ENCODE results near the gene POLR1D.
A peak's percentile ranks its signal among the peaks of the same experiment; 100 is the strongest.
"Not testable (repeated sequence)": the region's sequence is repeated elsewhere in the genome, so short reads cannot be mapped to it uniquely, and the experiment has no call there.

POLR1D gene

DNA sequence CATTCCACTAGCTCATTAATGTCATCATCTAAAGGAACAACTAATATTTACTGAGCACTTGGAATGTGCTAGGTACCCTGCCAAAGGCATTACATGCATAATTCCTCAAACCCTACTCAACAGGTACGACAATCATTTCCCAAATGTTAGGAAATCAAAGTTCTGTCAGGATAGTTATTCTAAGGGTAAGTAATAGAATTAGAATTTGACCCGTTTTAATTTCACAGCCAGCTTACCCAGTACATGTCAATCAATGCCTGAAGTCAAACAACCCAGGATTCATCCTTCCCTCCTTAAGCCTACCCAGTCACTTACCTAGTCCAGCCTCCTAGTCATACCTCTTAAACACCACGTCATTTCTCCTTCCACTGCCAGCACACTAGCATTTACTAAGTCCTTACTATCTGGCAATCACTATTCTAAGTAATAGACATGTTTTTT is 3.8 kb upstream of the POLR1D start:
- no peak for DNase-seq (ENCODE audit: low spot score)

- DNase-seq (ENCODE audit: low spot score): no peak
Observed at GRCh38 chr13:27619093-27619727, 2.5 kb upstream of the POLR1D start.

GRCh38 chr13:27619728-27620376 is 1.8 kb upstream of the POLR1D start:
- peak; percentile 50 for DNase-seq (ENCODE audit: low spot score)

GRCh38 chr13:27620377-27621115 is 1.1 kb upstream of the POLR1D start, which contains the start of gene LNX2:
LNX2 (minus strand) TSS chr13:27620529; CDS start chr13:27581703, 38,826 bp downstream.
- peak; percentile 95 for DNase-seq (ENCODE audit: low spot score)

- peak; percentile 30 for DNase-seq (ENCODE audit: low spot score)
Observed at GRCh38 chr13:27621116-27621365, 651 bp upstream of the POLR1D start.

- DNase-seq (ENCODE audit: low spot score): peak; percentile 41
Observed at GRCh38 chr13:27622102-27622820, 569 bp downstream of the POLR1D start.

DNA sequence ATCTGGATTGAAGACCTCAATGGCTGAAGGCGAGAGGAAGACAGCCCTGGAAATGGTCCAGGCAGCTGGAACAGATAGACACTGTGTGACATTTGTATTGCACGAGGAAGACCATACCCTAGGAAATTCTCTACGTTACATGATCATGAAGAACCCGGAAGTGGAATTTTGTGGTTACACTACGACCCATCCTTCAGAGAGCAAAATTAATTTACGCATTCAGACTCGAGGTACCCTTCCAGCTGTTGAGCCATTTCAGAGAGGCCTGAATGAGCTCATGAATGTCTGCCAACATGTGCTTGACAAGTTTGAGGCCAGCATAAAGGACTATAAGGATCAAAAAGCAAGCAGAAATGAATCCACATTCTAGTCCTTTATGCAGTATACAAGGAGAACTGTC is 1.2 kb downstream of the POLR1D start:
- DNase-seq (ENCODE audit: low spot score): no peak

DNA sequence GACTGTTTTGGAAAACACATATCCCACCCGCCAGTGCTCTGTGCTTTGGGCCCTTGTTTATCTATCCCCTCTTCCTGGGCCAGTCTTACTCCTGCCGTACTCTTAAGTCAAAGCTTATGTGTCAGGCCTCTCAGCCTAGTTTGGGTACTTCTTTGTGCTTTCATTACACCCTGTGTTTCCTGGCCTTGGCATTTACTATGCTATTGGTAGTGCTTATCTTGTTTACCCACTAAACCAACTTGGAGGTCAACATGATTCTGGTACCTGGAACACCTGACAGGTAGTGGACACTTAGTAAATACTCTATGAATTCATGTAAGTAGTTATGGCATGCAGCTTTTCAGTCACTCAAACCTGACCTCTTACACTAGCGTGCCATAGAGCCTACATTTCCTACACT is 2.4 kb downstream of the POLR1D start:
- DNase-seq (ENCODE audit: low spot score): no peak

GRCh38 chr13:27625839-27626238 is 4.1 kb downstream of the POLR1D start:
- DNase-seq (ENCODE audit: low spot score): no peak

DNA sequence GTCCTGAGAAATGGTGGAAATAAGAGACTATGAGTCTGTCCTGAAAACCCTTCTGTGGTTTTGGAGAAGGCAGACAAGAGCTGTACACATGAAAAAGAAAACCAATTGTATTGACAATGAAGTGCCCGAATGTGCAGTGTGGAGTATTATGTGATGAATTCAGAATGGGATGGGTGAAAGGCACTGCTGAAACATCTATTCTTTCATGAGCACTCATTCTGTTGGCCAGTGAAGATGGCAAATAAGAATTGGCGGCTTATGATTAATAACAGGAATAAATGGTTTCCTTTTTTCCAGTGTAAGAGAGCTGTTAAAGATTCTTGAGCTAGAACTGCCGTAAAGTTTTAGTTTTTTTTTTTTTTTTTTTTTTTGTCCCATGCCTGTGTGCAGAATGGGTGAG is 5.7 kb downstream of the POLR1D start:
- DNase-seq (ENCODE audit: low spot score): no peak

GRCh38 chr13:27628081-27628480 is 6.4 kb downstream of the POLR1D start:
- DNase-seq (ENCODE audit: low spot score): no peak

DNA sequence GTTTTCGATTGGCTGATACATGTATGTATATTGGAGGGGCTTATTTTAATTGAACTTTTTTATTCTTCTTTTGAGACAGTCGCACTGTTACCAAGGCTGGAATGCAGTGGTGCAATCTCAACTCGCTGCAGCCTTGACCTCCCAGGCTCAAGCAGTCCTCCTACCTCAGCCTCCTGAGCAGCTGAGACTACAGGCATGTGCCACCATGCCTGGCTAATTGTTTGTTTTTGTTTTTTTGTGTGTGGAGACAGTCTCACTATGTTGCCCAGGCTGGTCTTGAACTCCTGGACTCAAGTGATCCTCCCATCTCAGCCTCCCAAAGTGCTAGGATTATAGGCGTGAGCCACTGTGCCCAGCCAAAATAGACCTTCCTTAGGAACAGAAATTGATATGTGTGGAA is 7.1 kb downstream of the POLR1D start:
- DNase-seq (ENCODE audit: low spot score): not testable (repeated sequence)

GRCh38 chr13:27631156-27631555 is 9.5 kb downstream of the POLR1D start:
- DNase-seq (ENCODE audit: low spot score): no peak

DNA sequence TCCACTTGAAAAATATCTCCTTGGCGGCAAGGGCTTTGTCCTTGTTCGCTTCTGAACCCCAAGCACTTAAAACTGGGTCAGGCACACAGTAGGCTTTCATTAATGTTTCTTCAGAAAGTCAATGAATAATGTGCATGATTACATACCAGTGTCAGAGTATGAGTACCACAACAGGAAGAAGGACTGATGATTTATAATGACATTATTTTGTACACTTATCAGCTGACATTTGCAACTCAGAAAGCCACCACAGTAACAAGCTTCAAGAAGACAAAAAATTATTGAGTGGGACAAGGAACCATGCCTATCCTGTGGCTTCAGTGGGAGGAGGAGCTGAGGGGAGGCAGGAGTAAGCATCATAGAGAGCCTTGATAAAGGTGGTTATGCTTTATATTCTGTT is 10.0 kb downstream of the POLR1D start:
- no peak for DNase-seq (ENCODE audit: low spot score)

DNA sequence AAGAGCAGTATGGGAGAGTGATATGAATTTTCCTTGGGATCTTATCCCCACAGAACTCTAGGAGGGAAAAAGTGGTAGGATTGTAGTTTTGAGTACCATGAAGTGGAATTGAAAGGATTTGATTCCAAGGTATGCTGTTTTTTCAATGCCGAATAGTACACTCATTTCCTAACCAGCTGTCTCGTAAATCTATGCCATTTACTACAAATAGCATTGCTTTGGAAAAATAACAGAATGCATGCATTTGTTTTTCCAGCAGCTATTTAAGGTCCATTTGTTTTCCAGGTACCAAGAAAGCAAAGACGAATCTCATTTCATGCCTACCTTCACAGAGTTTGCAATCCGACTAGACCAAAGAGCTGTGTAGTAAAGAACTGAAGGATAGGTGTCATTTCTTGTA is 10.5 kb downstream of the POLR1D start:
- DNase-seq (ENCODE audit: low spot score): no peak

DNA sequence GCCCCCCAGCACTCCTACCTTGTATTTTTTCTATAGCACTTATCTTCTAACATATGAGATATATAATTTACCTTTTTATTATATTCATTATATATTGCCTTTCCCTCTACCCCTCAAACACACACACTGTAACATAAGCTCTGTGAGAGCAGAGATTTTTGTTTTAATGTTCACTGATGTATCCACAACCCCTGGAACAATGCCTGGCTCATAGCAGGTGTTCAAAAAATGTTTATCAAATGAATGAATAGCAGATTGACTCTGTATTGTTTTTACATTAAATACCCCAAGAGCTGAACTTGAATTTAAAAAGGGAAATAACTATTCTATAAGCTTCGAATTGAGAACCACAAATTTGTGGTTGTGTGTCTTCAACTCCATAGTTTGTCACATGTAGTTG is 11.0 kb downstream of the POLR1D start:
- DNase-seq (ENCODE audit: low spot score): no peak

GRCh38 chr13:27634231-27634630 is 12.5 kb downstream of the POLR1D start:
- DNase-seq (ENCODE audit: low spot score): no peak

- DNase-seq (ENCODE audit: low spot score): no peak
Observed at GRCh38 chr13:27634791-27635190, 13.1 kb downstream of the POLR1D start.

GRCh38 chr13:27635266-27635665 is 13.6 kb downstream of the POLR1D start:
- DNase-seq (ENCODE audit: low spot score): no peak

DNA sequence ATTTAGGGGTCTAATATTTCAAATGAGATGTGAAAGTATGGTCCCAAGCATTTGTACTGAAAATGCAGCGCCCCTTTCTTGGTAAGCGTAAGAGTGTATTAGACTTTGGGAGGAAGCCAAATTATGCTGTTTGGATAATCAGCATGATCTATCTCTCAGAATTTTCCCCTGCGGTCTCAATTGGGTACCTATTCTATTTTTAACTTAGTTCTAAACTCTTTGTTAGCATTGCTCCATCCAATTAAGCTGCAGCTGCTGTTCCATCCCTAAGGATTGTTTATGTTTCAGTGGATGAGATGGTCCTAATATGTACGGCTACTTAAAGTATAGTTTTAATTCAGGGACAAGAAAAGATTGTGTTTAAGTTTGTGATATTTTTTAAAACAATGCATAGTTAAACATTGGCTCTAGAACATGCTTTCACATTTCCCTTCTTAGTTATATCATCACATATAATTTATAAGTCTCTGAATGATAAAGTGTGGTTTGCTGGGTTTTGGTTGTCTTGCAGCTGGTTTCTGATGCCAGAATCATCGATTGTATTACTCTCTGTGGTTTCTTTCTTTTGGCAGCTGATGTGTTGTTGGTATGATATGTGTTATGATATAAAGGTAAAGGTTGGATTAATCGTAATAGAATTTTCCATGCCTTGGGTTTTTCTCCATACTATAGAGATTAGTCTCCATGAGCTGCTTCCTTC is 15.0 kb downstream of the POLR1D start:
- DNase-seq (ENCODE audit: low spot score): no peak

DNA sequence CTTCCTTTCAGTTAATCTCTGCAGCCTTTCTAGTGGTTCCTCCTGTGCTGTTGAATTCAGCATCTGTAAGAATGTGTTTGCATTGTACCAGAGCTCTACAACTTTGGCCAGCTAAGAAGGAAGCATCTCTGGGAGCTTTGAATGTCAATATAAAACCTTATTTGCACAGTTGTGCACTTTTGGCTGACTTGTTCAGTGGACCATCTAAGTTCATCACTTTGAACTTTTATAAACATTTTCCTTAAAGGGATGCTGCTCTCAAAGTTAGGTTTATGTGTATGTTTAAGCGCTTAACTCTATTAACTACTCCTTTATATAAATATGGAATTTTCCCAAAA is 15.6 kb downstream of the POLR1D start:
- no peak for DNase-seq (ENCODE audit: low spot score)

DNA sequence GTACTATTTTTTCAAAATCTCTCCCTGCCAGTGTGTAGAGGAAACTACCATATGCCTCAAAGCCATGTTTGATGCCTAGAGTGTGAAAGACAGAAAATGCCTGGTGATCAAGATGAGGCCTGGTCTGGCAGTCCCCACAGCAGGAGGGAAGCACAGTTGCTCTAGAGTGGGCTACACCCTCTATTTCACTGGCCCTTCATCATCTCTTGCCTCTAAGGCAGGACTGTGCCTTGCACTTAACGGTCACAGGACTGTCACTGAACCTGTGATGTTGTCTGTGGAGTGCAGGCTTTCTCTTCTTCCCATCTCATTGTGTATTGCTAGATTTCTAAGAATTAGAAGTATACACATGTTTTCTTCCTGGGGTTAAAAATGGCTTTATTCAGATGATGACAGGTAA is 16.3 kb downstream of the POLR1D start:
- DNase-seq (ENCODE audit: low spot score): no peak

Measured in kidney capillary endothelial cell (primary cell).